HG02884 (cell line): ENCODE measurements around the gene CHD6.

Experiments used
- ATAC-seq: cut with Tn5 transposase; IDR thresholded peaks from one replicate; pipeline ENCODE4 v1.9.1; 2021; ENCODE audit warnings: mild to moderate bottlenecking, moderate library complexity; ENCODE audit not compliant: unreplicated experiment

Gene CHD6

DNA sequence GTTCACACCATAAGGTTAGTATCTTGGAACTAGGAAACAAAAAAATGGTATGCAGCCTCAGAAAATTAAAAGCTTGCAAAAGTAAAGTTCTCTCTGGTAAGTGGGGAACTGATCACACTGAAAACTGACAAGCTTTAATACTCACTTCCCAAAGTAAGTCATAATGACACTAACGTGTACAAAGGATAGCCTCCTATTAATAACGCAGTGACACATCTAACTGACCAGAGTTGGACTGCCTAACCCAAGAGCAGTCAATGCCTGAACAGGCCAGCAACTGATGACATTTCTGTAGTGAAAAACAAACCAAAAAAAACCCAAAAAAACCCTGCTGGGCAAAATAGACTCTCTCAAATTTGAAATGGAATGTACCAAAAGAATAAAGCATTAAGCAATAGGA is 30.7 kb downstream of the CHD6 start:
- ATAC-seq, result no peak

DNA sequence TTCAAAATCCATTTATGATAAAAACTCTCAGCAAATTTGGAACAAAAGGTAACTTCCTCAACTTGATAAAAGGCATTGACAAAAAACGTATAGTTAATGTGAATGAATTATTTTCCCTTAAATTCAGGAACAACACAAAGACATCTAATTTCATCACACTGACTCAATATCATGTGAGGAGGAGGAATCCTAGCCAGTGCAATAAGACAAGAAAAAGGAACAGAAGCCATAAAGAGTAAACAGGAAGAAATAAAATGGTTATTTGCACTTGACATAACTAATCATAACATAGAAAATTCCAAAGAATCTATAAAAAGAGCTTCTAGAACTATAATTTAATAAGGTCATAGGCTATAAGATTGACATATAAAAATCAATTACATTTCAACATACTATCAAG is 31.4 kb downstream of the CHD6 start:
- ATAC-seq, result no peak

DNA sequence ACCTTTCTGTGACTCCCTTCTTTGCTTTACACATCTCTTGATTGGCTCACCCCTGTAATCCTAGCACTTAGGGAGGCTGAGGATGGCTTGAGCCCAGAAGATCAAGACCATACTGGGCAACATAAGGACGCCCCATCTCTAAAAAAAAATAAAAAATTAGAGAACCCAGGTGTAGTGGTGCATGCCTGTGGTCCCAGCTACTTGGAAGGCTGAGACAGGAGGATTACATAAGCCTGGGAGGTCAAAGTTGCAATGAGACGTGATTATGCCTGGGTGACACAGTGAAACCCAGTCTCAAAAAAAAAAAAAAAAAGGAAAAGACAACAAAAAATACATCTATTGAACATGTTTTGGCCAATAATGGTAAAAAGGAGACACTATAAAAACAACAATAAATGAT is 37.8 kb downstream of the CHD6 start:
- ATAC-seq, result no peak

- no peak for ATAC-seq
Observed at GRCh38 chr20:41577129-41578009, 40.8 kb downstream of the CHD6 start.

DNA sequence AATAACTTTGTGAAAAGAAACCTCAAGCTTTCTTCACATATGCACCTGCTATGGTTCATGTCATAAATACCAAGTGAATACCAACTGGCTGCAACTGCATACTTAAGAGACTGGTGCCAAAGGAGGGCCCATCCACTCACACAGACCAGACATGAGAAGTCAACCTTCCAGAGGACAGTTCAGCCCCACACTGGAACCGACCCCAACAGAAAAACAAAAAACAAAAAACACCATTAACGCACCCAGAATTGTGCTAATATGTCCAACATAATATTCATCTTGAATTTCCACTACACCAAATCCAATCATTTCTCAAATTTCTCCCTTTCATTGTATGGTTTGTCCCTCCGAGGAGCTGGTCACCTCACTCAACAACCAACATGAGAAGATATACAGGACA is 42.8 kb downstream of the CHD6 start:
- no peak for ATAC-seq

GRCh38 chr20:41574802-41575389 is 43.3 kb downstream of the CHD6 start:
- ATAC-seq, result no peak

DNA sequence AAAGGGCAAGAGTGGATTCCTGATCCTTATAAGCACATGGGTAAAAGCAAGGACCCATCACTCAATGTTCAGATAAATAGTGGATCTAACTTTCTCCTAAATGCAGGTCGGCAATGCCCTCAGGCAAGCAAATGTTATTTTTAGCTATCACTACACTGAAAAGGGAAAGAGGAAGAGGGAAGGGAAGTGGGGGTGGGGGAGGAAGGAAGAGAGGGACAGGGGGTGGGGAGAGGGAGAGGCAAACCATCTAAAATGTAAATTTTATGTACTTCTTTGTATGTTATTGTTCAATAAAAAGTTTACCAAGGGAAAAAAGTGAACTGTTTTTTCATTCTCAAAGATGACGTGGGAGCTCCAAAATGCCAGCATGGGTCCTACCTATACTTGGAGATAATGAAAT is 44.2 kb downstream of the CHD6 start:
- no peak for ATAC-seq

DNA sequence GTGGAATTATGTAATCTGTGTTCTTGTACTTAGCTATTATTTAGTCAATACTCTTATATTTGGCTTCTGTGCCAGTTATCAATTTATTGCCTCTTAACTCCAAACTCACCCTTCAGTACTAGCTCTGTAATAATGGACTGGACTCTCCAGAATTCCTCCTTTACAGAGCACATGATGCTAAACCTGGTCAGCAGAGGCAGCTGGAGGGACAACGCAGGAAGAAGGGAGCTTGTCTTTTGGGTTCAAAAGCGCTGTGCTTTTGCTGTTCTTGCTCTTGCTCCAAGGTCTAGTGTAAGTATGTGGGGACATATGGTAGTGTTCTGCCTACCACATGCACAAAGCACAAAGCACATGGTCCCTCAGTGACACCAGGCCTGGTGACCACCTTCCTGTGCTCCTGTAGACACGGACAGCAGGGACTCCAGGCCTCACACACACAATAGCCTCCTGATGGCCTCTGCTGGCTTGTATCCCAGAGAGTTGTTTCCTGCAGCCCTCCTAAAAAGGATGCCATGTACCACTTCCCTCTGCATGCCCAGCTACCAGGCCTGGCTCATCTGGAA is 46.1 kb downstream of the CHD6 start:
- no peak for ATAC-seq

GRCh38 chr20:41571006-41571405 is 47.2 kb downstream of the CHD6 start:
- ATAC-seq, result no peak

DNA sequence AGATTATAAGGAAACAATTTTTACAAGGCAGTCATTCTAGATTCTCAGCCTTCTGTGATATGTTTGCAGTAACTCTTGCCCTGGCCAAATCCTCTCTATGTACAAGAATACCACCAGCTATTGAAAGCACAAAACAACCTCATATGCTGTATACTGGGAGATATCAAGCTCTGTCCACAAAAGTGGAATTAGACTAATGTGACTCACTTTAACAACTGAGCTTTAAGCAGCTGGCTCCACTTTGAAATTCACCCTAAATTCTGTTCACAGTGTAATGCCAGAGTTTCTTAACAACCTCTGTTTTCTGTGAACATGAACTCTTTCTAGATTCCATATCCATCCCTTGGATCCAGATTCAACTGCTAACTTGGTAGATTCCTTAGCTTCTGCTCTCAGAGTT is 47.6 kb downstream of the CHD6 start:
- no peak for ATAC-seq

DNA sequence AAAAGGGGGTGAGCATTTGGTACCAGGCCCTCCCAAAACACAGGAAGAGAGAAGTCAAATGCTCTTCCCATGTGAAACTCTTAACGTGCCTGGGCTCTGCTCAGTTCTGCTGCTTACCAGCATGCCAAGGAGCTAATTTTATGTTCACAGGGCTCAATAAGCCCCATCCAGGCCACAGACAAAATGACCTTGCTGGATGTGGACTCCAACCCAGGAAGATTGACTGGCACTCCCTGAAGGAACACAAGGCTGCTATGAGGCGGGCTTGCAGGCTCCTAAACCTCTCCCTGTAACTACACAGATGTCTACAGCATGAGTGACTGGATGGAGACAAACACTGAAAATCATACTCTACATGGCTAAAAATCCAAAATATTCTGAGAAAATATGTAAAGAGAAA is 50.6 kb downstream of the CHD6 start:
- no peak for ATAC-seq

- ATAC-seq, result no peak
Observed at GRCh38 chr20:41566896-41567527, 51.2 kb downstream of the CHD6 start.

- no peak for ATAC-seq
Observed at GRCh38 chr20:41563087-41563486, 55.1 kb downstream of the CHD6 start.

- no peak for ATAC-seq
Observed at GRCh38 chr20:41560970-41561369, 57.2 kb downstream of the CHD6 start.

GRCh38 chr20:41559658-41560057 is 58.5 kb downstream of the CHD6 start:
- no peak for ATAC-seq

- ATAC-seq, result no peak
Observed at GRCh38 chr20:41553142-41553879, 64.9 kb downstream of the CHD6 start.

- no peak for ATAC-seq
Observed at GRCh38 chr20:41552295-41553068, 65.7 kb downstream of the CHD6 start.

DNA sequence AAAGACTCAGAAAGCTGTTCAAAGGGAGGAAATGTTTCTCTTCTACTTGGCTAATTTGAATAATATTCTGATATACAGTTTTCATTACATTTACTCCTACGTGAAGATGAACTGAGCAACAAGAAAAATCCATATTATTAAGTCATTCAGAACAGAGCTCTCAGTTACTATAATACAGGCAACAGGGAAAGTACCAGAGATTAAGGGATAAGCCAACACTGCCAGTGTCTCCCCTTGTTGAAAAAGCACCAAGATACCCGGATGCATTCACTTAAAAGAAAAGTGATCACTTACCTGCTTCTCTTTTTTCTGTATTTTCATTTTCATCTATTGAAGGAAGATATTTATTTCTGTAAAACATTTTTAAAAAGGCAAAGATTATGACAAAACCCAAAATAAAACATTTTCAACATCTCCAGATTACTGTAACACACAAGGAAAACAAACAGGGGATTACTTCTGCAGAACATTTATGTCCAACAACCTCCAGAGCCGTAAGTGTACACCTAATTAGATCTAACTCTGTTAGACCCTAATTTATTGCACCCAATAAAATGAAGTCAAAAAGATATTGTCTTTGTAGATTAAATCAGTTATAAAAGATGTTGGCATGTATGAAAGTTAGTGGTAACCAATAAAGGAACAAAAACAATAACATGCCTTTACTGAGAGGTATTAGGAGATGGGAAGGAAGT is 67.0 kb downstream of the CHD6 start:
- no peak for ATAC-seq

- no peak for ATAC-seq
Observed at GRCh38 chr20:41547221-41547620, 71.0 kb downstream of the CHD6 start.

GRCh38 chr20:41546535-41546934 is 71.6 kb downstream of the CHD6 start:
- ATAC-seq, result no peak
